Measurements from ENCODE around the gene SGSM2. TPM values are rescaled to one million over a fixed set of nuclear protein-coding genes. Genes with fewer than 3 reads are reported as not detected.

The SGSM2 gene
- total and polyA plus RNA-seq, 2 of the 8 experiments (the other 6 are each of a cell fraction or from before 2014, with no cell fraction given) = 44.5 to 77.7 TPM

- no peak for TF ChIP-seq CTCF (IDR thresholded peaks at IDR 0.05; ENCODE audit: control extremely low read depth in 1 of 3, insufficient read depth in 1 of 3, low read depth in 1 of 3, low read length in 3 of 3)
- TF ChIP-seq KDM4A (IDR thresholded peaks at IDR 0.05; ENCODE audit: low read depth, low read length, severe bottlenecking) = no peak
- TF ChIP-seq RXRA (IDR thresholded peaks at IDR 0.05; ENCODE audit: insufficient read depth, low read depth, low read length) = no peak
- no peak for TF ChIP-seq NANOG (IDR thresholded peaks at IDR 0.05; ENCODE audit: insufficient read depth, low read depth, low read length, poor library complexity, severe bottlenecking)
- TF ChIP-seq EP300 (IDR thresholded peaks at IDR 0.05; ENCODE audit: borderline replicate concordance in 1 of 2, low read depth in 2 of 2, low read length in 2 of 2) = no peak
- TF ChIP-seq CBX5 (IDR thresholded peaks at IDR 0.05; ENCODE audit: low read depth, low read length) = no peak
Measured at GRCh38 chr17:2394775-2395201, 57.5 kb downstream of the SGSM2 start (continued).

All from H1 (cell line).